DND-41 (cell line): ENCODE results near the gene PI4K2B.

Experiments
- ATAC-seq: fragments of 200-7000 bp; cut with Tn5 transposase; 3 replicates; pipeline ENCODE4 v1.9.1; 2021; ENCODE audit warnings: low read depth; ENCODE audit not compliant: insufficient read depth
- DNase-seq: peaks from one replicate; pipeline ENCODE4 v3.0.0-alpha.2; 2020
- H2AFZ ChIP-seq: 2 replicates; pipeline ENCODE4 v1.6.0; 2012; ENCODE audit warnings: low read depth, low read length
- H3K27ac ChIP-seq: 2 replicates; pipeline ENCODE4 v1.5.1; 2012; ENCODE audit warnings: low read length, inconsistent platforms
- H3K27me3 ChIP-seq: fragments of 200-600 bp; sonication (generic); 2 replicates; pipeline ENCODE4 v1.6.0; 2012; ENCODE audit warnings: low read length, mild to moderate bottlenecking, inconsistent platforms; ENCODE audit not compliant: insufficient read depth, poor library complexity
- H3K36me3 ChIP-seq: 2 replicates; pipeline ENCODE4 v1.5.1; 2012; ENCODE audit warnings: low read length, inconsistent platforms; ENCODE audit not compliant: insufficient read depth
- H3K4me1 ChIP-seq: 2 replicates; pipeline ENCODE4 v1.5.1; 2012; ENCODE audit warnings: mild to moderate bottlenecking, low read length; ENCODE audit not compliant: insufficient read depth
- H3K4me2 ChIP-seq: 2 replicates; pipeline ENCODE4 v1.6.0; 2012; ENCODE audit warnings: mild to moderate bottlenecking, moderate library complexity, low read length, inconsistent platforms; ENCODE audit not compliant: insufficient read depth
- H3K4me3 ChIP-seq, 2 experiments: fragments of 200-600 bp in 1 of 2; shearing (Covaris generic) in 1 of 2; 2 replicates each; pipeline ENCODE4 v1.5.1; 2012 to 2016; ENCODE audit warnings: inconsistent platforms in 2 of 2, low read length in 2 of 2, mild to moderate bottlenecking in 2 of 2, low read depth in 1 of 2, moderate library complexity in 1 of 2
- H3K79me2 ChIP-seq: 2 replicates; pipeline ENCODE4 v1.6.0; 2012; ENCODE audit warnings: low read length, inconsistent platforms; ENCODE audit not compliant: insufficient read depth
- H3K9ac ChIP-seq: 2 replicates; pipeline ENCODE4 v1.6.0; 2012; ENCODE audit warnings: low read depth, mild to moderate bottlenecking, inconsistent platforms, low read length, moderate library complexity
- H3K9me3 ChIP-seq: 2 replicates; pipeline ENCODE4 v1.5.1; 2012; ENCODE audit warnings: low read length, moderate library complexity, mild to moderate bottlenecking, inconsistent platforms; ENCODE audit not compliant: insufficient read depth, severe bottlenecking
- H4K20me1 ChIP-seq: 2 replicates; pipeline ENCODE4 v1.6.0; 2012; ENCODE audit warnings: low read length; ENCODE audit not compliant: insufficient read depth
- CTCF ChIP-seq: IDR thresholded peaks from 2 replicates; pipeline ENCODE4 v1.5.1; 2012; ENCODE audit warnings: borderline replicate concordance, low read length, moderate library complexity, mild to moderate bottlenecking; ENCODE audit not compliant: poor library complexity, severe bottlenecking; ENCODE audit errors: extremely low read depth
- EZH2 ChIP-seq: IDR thresholded peaks from 3 replicates; pipeline ENCODE4 v1.6.1; 2012; ENCODE audit warnings: borderline replicate concordance, low read depth, mild to moderate bottlenecking, moderate library complexity, low read length, inconsistent platforms; ENCODE audit not compliant: severe bottlenecking

The PI4K2B gene

GRCh38 chr4:25299476-25300203 is 65.8 kb downstream of the PI4K2B start:
- Histone ChIP-seq H3K27me3 (no peaks in the 10 kb centered on the region), H3K4me1 (no peaks in the 10 kb centered on the region), H3K4me2 (no peak overlapping the region), H3K9me3 (no peaks in the 10 kb centered on the region), H2AFZ (no peak overlapping the region), H3K9ac (no peak overlapping the region), H3K36me3 (no peaks in the 10 kb centered on the region), H4K20me1 (no peaks in the 10 kb centered on the region), H3K79me2 (no peaks in the 10 kb centered on the region), H3K27ac (no peak overlapping the region), H3K4me3 (no peak overlapping the region)
- DNase-seq: no peak
- no peak for ATAC-seq
- TF ChIP-seq EZH2 (no peak), CTCF (no peak)

GRCh38 chr4:25301471-25301870 is 67.6 kb downstream of the PI4K2B start:
- no peak overlapping the region for H3K27ac ChIP-seq
- no peaks in the 10 kb centered on the region for H3K9me3 ChIP-seq
- no peaks in the 10 kb centered on the region for H3K79me2 ChIP-seq
- no peak overlapping the region for H3K4me2 ChIP-seq
- H3K4me3 ChIP-seq: no peak overlapping the region
- H3K36me3 ChIP-seq: no peaks in the 10 kb centered on the region
- no peaks in the 10 kb centered on the region for H3K4me1 ChIP-seq
- ATAC-seq: no peak
- H3K9ac ChIP-seq: no peak overlapping the region
- H2AFZ ChIP-seq: no peak overlapping the region
- no peak for DNase-seq
- no peaks in the 10 kb centered on the region for H4K20me1 ChIP-seq
- H3K27me3 ChIP-seq: no peaks in the 10 kb centered on the region
- no peak for TF ChIP-seq CTCF
- no peak for TF ChIP-seq EZH2

- no peak overlapping the region for H3K27ac ChIP-seq
- TF ChIP-seq EZH2 (no peak), CTCF (no peak)
- H3K4me1 ChIP-seq: no peaks in the 10 kb centered on the region
- no peak for DNase-seq
- no peak overlapping the region for H3K4me3 ChIP-seq
- H3K27me3 ChIP-seq: no peaks in the 10 kb centered on the region
- no peaks in the 10 kb centered on the region for H3K79me2 ChIP-seq
- no peak overlapping the region for H3K9ac ChIP-seq
- H3K36me3 ChIP-seq: no peaks in the 10 kb centered on the region
- no peak overlapping the region for H3K4me2 ChIP-seq
- H3K9me3 ChIP-seq: no peaks in the 10 kb centered on the region
- no peak overlapping the region for H2AFZ ChIP-seq
- no peak for ATAC-seq
- H4K20me1 ChIP-seq: no peaks in the 10 kb centered on the region
Measured at GRCh38 chr4:25302626-25303025, 68.8 kb downstream of the PI4K2B start.
